ENCODE data around the gene MRPS7.

The MRPS7 gene

DNA sequence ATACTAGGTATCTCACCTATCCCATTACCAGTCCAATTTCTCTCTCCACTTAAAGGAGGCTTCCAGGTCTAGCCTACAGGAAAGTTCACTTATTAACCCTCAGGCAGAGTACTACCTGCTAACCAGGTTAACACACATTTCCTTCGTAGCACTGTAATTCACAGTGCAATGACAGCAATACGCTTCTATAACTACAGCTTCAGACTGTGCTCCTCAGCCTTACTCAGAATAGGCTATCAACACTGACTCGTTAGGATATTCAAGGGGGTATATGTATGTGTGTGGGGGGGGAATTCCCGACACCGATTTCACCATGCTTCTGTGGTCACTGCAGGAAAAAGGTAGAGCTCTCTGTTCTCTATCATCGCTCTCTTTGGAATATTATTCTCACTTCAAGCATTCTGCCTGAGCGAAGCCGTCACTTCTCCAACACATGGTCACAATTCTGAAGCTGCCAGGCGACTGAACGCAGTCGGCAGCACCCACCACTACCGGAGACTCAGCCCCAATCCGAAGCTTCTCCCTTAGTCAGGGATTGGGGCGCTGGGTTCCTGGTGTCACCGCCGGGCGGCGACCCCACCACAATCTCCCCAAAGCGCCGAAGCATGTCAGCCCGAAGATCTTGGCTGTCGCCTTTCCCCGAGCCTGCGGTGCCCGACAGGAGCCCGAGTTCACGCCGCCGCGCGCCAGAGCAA, 891 bp upstream of the MRPS7 start:
- Mint-ChIP-seq H3K4me3 (peak overlapping the region; percentile 99), H3K27ac (peak overlapping the region; percentile 99), H3K36me3 (peaks cover 7% of the 10 kb centered on the region), H3K27me3 (no peaks in the 10 kb centered on the region), H3K4me1 (ENCODE audit: low read depth) (peaks cover 61% of the 10 kb centered on the region), H3K9me3 (ENCODE audit: low read depth) (no peaks in the 10 kb centered on the region)

DNA sequence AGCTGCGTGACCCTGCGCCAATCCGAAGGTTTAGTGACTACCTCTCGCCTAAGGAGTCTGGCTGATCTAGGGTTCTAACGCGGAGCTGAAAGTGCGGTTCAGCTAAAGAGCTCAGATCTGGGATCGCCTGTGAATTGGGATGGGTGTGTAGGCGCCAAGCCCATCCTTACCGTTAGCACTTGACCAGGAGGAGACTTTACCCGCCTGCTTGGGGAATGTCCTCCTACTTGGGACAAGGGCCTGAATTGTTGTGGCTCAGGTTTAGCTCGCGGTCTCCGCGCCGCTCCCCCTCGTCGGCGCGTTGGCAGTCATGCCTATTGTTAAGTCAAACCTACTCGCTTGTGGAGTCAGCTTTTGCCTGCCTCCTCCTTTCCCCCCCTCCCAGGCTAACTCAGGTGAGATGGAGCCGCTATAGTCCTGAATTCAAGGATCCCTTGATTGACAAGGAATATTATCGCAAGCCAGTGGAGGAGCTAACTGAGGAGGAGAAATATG, 480 bp downstream of the MRPS7 start:
- H3K4me1 Mint-ChIP-seq (ENCODE audit: low read depth): peaks cover 48% of the 10 kb centered on the region
- no peaks in the 10 kb centered on the region for H3K27me3 Mint-ChIP-seq
- peaks cover 7% of the 10 kb centered on the region for H3K36me3 Mint-ChIP-seq
- H3K27ac Mint-ChIP-seq: peak overlapping the region; percentile 99
- H3K9me3 Mint-ChIP-seq (ENCODE audit: low read depth): no peaks in the 10 kb centered on the region
- peak overlapping the region; percentile 99 for H3K4me3 Mint-ChIP-seq

DNA sequence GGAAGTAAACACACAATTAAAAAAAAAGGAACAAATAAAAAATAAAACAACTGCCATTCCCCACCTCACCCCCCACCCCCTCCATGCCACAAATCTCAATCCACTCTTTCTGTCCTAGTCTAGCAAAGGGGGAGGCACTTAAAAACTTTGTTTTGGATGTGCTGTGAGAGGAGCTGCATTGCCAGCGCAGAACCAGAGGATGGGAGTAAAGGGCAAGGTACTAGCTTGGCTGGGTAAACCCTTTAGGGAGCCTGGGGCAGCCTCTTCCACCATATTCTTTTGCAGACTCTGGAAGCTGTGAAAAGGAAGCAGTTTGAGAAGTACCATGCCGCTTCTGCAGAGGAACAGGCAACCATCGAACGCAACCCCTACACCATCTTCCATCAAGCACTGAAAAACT, 1.4 kb downstream of the MRPS7 start:
- H3K36me3 Mint-ChIP-seq: peaks cover 7% of the 10 kb centered on the region
- peak overlapping the region; percentile 54 for H3K27ac Mint-ChIP-seq
- H3K9me3 Mint-ChIP-seq (ENCODE audit: low read depth): no peaks in the 10 kb centered on the region
- peak overlapping the region; percentile 99 for H3K4me3 Mint-ChIP-seq
- H3K27me3 Mint-ChIP-seq: no peaks in the 10 kb centered on the region
- peaks cover 41% of the 10 kb centered on the region for H3K4me1 Mint-ChIP-seq (ENCODE audit: low read depth)

DNA sequence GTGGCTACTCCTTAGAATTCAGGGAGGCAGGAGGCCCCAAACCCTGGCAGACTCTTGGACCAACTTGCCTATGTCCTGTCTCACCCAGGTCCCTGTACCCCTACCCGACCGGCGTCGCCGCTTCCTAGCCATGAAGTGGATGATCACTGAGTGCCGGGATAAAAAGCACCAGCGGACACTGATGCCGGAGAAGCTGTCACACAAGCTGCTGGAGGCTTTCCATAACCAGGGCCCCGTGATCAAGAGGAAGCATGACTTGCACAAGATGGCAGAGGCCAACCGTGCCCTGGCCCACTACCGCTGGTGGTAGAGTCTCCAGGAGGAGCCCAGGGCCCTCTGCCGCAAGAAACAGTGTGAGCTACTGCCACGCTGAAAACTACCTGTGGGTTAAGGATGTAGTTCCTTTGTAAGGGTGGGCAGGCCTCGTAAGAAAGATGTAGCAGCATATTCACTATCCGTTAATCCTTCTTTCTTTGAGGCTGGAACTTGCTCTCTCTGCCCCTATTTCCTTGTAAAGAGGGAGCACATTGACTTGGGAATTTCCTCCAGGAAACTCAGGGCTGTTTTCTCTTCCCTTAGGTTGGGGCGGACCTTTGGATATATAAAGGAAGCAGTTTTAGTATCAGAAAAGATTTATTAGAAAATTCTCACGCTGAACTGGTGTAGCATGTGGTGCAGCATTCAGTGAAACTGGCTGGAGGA, 4.1 kb downstream of the MRPS7 start:
- Mint-ChIP-seq H3K4me3 (no peak overlapping the region), H3K36me3 (peaks cover 7% of the 10 kb centered on the region), H3K4me1 (ENCODE audit: low read depth) (peaks cover 27% of the 10 kb centered on the region), H3K27ac (no peak overlapping the region), H3K9me3 (ENCODE audit: low read depth) (no peaks in the 10 kb centered on the region), H3K27me3 (no peaks in the 10 kb centered on the region)

- Mint-ChIP-seq H3K36me3 (peaks cover 7% of the 10 kb centered on the region), H3K4me3 (no peak overlapping the region), H3K9me3 (ENCODE audit: low read depth) (no peaks in the 10 kb centered on the region), H3K27me3 (no peaks in the 10 kb centered on the region), H3K4me1 (ENCODE audit: low read depth) (peaks cover 25% of the 10 kb centered on the region), H3K27ac (no peak overlapping the region)
These were observed 4.9 kb downstream of the MRPS7 start for GRCh38 chr17:75266316-75267152.

DNA sequence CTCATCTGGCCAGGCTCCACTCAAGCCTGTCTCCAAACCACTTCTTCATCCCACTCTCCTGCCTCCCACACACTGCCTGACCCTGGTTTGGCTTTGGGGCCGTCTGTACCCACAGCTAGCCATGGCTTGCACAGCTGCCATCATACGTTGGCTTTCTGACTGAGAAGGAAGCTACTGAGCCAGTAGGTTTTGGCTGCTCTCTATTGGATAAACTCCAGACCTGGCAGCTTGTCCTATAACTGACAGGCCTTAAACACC, 5.4 kb downstream of the MRPS7 start:
- H3K4me3 Mint-ChIP-seq: no peak overlapping the region
- H3K27me3 Mint-ChIP-seq: no peaks in the 10 kb centered on the region
- H3K27ac Mint-ChIP-seq: no peak overlapping the region
- no peaks in the 10 kb centered on the region for H3K9me3 Mint-ChIP-seq (ENCODE audit: low read depth)
- H3K36me3 Mint-ChIP-seq: peaks cover 7% of the 10 kb centered on the region
- peaks cover 27% of the 10 kb centered on the region for H3K4me1 Mint-ChIP-seq (ENCODE audit: low read depth)

- Mint-ChIP-seq H3K4me1 (ENCODE audit: low read depth) (peaks cover 26% of the 10 kb centered on the region), H3K4me3 (no peak overlapping the region), H3K27ac (no peak overlapping the region), H3K27me3 (no peaks in the 10 kb centered on the region), H3K36me3 (peaks cover 3% of the 10 kb centered on the region), H3K9me3 (ENCODE audit: low read depth) (no peaks in the 10 kb centered on the region)
These were observed 5.9 kb downstream of the MRPS7 start for GRCh38 chr17:75267411-75268232.

DNA sequence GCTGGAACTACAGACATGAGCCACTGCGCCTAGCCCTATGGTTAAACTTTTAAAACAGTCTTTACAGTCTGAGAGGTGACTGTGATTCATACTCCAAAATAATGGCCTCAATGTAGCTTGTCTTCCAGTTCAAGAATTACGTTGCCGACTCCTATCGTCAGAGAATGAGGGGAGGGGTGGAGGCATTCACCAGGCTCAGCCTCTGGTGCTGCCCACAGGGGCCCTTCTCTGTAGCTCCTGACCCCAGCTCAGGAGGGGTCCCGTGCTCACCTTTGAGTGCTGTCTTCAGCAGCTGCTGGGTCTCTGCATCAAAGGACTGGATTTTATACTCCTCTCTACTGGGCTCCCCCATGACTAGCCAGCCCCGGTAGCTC, 8.2 kb downstream of the MRPS7 start:
- H3K4me1 Mint-ChIP-seq (ENCODE audit: low read depth): peaks cover 29% of the 10 kb centered on the region
- peak overlapping the region; percentile 46 for H3K27ac Mint-ChIP-seq
- no peaks in the 10 kb centered on the region for H3K27me3 Mint-ChIP-seq
- H3K36me3 Mint-ChIP-seq: no peaks in the 10 kb centered on the region
- peak overlapping the region; percentile 88 for H3K4me3 Mint-ChIP-seq
- no peaks in the 10 kb centered on the region for H3K9me3 Mint-ChIP-seq (ENCODE audit: low read depth)

- H3K9me3 Mint-ChIP-seq (ENCODE audit: low read depth): no peaks in the 10 kb centered on the region
These were observed 8.7 kb downstream of the MRPS7 start for GRCh38 chr17:75270218-75270965.

DNA sequence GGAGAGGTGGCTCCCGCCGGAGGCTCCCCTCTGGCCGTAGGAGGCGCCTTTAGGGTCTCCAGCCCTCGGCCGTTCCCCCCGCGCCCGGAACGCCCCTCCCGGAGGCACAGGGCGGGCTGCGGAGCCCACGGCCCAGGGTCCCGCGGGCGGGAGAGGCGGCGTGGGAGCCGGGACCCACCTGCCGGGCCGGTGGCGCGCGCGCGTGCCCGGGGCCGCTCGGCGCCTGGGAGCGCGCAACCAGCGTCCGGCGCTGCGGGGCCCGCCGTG, 9.2 kb downstream of the MRPS7 start, which contains the start of gene MIF4GD:
MIF4GD (minus strand) TSS at position 266 of the 267 bp plus-strand sequence. CDS start 1,036 bp downstream, outside the sequence.
- Mint-ChIP-seq H3K27ac (peak within 1 kb of the TSS; percentile 81), H3K4me1 (ENCODE audit: low read depth) (peaks cover 31% of the 10 kb centered on the region), H3K27me3 (no peaks in the 10 kb centered on the region), H3K9me3 (ENCODE audit: low read depth) (no peaks in the 10 kb centered on the region), H3K36me3 (no peaks in the 10 kb centered on the region), H3K4me3 (peak within 1 kb of the TSS; percentile 91)

More at GRCh38 chr17:75270218-75270965, 8.7 kb downstream of the MRPS7 start:
- H3K36me3 Mint-ChIP-seq: no peaks in the 10 kb centered on the region
- H3K4me1 Mint-ChIP-seq (ENCODE audit: low read depth): peaks cover 31% of the 10 kb centered on the region
- peak overlapping the region; percentile 70 for H3K27ac Mint-ChIP-seq
- no peaks in the 10 kb centered on the region for H3K27me3 Mint-ChIP-seq
- peak overlapping the region; percentile 88 for H3K4me3 Mint-ChIP-seq

- Mint-ChIP-seq H3K27me3 (no peaks in the 10 kb centered on the region), H3K4me1 (ENCODE audit: low read depth) (peaks cover 31% of the 10 kb centered on the region), H3K9me3 (ENCODE audit: low read depth) (no peaks in the 10 kb centered on the region), H3K36me3 (no peaks in the 10 kb centered on the region), H3K4me3 (peak overlapping the region; percentile 91), H3K27ac (peak overlapping the region; percentile 81)
These were observed 9.7 kb downstream of the MRPS7 start for GRCh38 chr17:75271233-75271954.

DNA sequence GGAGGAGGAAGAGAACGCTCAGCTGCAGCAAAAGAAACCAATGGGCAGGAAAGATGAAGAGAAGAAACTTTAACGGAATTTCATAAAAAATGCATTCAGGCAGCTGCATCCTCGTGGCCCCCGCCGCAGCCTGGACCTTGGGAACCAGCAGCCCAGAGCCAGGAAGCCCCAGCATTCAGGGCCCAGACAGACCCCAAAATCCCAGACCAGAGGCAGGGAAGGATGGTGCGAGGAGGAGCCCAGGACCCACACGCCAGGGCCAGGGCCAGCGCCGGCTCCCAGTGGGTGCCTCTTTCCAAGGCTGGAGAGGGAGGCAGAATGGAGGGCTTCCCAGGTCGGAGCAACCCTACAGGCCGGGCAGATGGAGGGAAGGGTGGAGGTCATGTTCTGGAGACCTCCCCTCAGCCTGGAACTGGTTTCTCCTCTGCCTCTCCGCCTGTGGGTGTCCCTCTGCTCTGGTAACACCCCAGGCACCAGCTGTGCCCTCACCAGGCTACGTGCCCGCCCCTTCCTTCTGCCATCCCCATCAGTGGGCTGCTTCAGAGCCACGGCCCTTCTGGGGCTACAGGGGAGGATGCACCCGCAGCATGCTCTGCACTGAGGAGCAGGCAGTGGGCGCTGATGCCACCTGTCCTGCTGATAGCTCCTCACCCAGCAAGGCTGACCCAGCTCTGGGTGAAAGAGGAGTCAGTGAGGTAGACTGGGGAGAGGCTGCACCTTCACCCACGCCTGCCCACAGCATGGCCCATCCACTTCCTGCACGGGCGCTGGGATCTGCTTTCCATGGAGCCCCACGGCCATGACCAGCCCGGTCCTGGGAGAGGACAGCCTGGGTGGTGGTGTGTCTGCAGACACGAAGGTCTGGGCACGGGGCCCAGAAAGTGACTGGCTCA, 10.5 kb downstream of the MRPS7 start:
- Mint-ChIP-seq H3K27me3 (no peaks in the 10 kb centered on the region), H3K27ac (peak overlapping the region; percentile 81), H3K9me3 (ENCODE audit: low read depth) (no peaks in the 10 kb centered on the region), H3K36me3 (no peaks in the 10 kb centered on the region), H3K4me1 (ENCODE audit: low read depth) (peaks cover 31% of the 10 kb centered on the region), H3K4me3 (peak overlapping the region; percentile 91)

- Mint-ChIP-seq H3K4me1 (ENCODE audit: low read depth) (peaks cover 30% of the 10 kb centered on the region), H3K27me3 (no peaks in the 10 kb centered on the region), H3K4me3 (peak overlapping the region; percentile 91), H3K9me3 (ENCODE audit: low read depth) (no peaks in the 10 kb centered on the region), H3K36me3 (no peaks in the 10 kb centered on the region), H3K27ac (peak overlapping the region; percentile 81)
These were observed 11.1 kb downstream of the MRPS7 start for GRCh38 chr17:75272848-75273184.
